Measurements from ENCODE around the gene MYO1B.
A peak's percentile ranks its signal among the peaks of the same experiment; 100 is the strongest.

Gene MYO1B

GRCh38 chr2:191369034-191369433 lies 123.8 kb downstream of the MYO1B start:
- no peak for DNase-seq

GRCh38 chr2:191374366-191374765 lies 129.2 kb downstream of the MYO1B start:
- no peak for DNase-seq

GRCh38 chr2:191374939-191375338 lies 129.7 kb downstream of the MYO1B start:
- no peak for DNase-seq

- peak; percentile 90 for DNase-seq
These were observed 131.9 kb downstream of the MYO1B start for GRCh38 chr2:191376981-191377629.

- no peak for DNase-seq
These were observed 134.2 kb downstream of the MYO1B start for GRCh38 chr2:191379375-191379774.

GRCh38 chr2:191382801-191383200 lies 137.6 kb downstream of the MYO1B start:
- no peak for DNase-seq

- DNase-seq, result no peak
These were observed 138.3 kb downstream of the MYO1B start for GRCh38 chr2:191383486-191383885.

- DNase-seq, result no peak
These were observed 139.6 kb downstream of the MYO1B start for GRCh38 chr2:191384829-191385228.

GRCh38 chr2:191385416-191386160 lies 140.4 kb downstream of the MYO1B start:
- DNase-seq, result no peak

GRCh38 chr2:191386938-191387536 lies 141.8 kb downstream of the MYO1B start:
- peak; percentile 85 for DNase-seq

- no peak for DNase-seq
These were observed 144.1 kb downstream of the MYO1B start for GRCh38 chr2:191389288-191389687.

- no peak for DNase-seq
These were observed 146.0 kb downstream of the MYO1B start for GRCh38 chr2:191391171-191391570.

GRCh38 chr2:191394043-191394442 lies 148.8 kb downstream of the MYO1B start:
- DNase-seq, result no peak

- DNase-seq, result no peak
These were observed 151.6 kb downstream of the MYO1B start for GRCh38 chr2:191396794-191397193.

- DNase-seq, result no peak
These were observed 154.4 kb downstream of the MYO1B start for GRCh38 chr2:191399601-191400000.

GRCh38 chr2:191401287-191401686 lies 156.1 kb downstream of the MYO1B start:
- DNase-seq, result peak; percentile 45

GRCh38 chr2:191402966-191403565 lies 157.9 kb downstream of the MYO1B start:
- DNase-seq, result no peak

GRCh38 chr2:191404568-191404991 lies 159.4 kb downstream of the MYO1B start:
- no peak for DNase-seq

- no peak for DNase-seq
These were observed 160.3 kb downstream of the MYO1B start for GRCh38 chr2:191405546-191405945.

- DNase-seq, result no peak
These were observed 165.6 kb downstream of the MYO1B start for GRCh38 chr2:191410646-191411436.

GRCh38 chr2:191411472-191411871 lies 166.3 kb downstream of the MYO1B start:
- no peak for DNase-seq

GRCh38 chr2:191412353-191412752 lies 167.1 kb downstream of the MYO1B start:
- DNase-seq, result no peak

- no peak for DNase-seq
These were observed 169.9 kb downstream of the MYO1B start for GRCh38 chr2:191415101-191415500.
